Hematopoietic multipotent progenitor cell treated with erythropoietin and hydrocortisone succinate and interleukin-3 and kit ligand, for 17 days (in vitro differentiated cells): ENCODE results near the gene ERAL1.
A peak's percentile ranks its signal among the peaks of the same experiment; 100 is the strongest.
"Not testable (repeated sequence)": the region's sequence is repeated elsewhere in the genome, so short reads cannot be mapped to it uniquely, and the experiment has no call there.

Experiments
- DNase-seq: peaks from one replicate; pipeline ENCODE4 v3.0.0-alpha.2; 2015; ENCODE audit warnings: low spot score

The ERAL1 gene

GRCh38 chr17:28854457-28855335 lies at the start of gene ERAL1:
ERAL1 (plus strand) TSS chr17:28855016; CDS start chr17:28855035, 19 bp downstream.
- DNase-seq: peak; percentile 76

GRCh38 chr17:28807925-28808634 lies 46.7 kb upstream of the ERAL1 start:
- DNase-seq: no peak

GRCh38 chr17:28810437-28810836 lies 44.4 kb upstream of the ERAL1 start:
- DNase-seq: no peak

GRCh38 chr17:28811651-28812090 lies 43.1 kb upstream of the ERAL1 start:
- no peak for DNase-seq

GRCh38 chr17:28812091-28812747 lies 42.6 kb upstream of the ERAL1 start:
- DNase-seq: peak; percentile 88

GRCh38 chr17:28812748-28813377 lies 42.0 kb upstream of the ERAL1 start:
- DNase-seq: no peak

- DNase-seq: no peak
Measured at GRCh38 chr17:28816540-28816939, 38.3 kb upstream of the ERAL1 start.

- DNase-seq: no peak
Measured at GRCh38 chr17:28818819-28819221, 36.0 kb upstream of the ERAL1 start.

GRCh38 chr17:28819582-28819981 lies 35.2 kb upstream of the ERAL1 start:
- no peak for DNase-seq

GRCh38 chr17:28827672-28828071 lies 27.1 kb upstream of the ERAL1 start:
- DNase-seq: no peak

- DNase-seq: no peak
Measured at GRCh38 chr17:28828294-28829040, 26.3 kb upstream of the ERAL1 start.

- DNase-seq: no peak
Measured at GRCh38 chr17:28834420-28834819, 20.4 kb upstream of the ERAL1 start.

GRCh38 chr17:28836541-28836940 lies 18.3 kb upstream of the ERAL1 start:
- not testable (repeated sequence) for DNase-seq

- DNase-seq: no peak
Measured at GRCh38 chr17:28839221-28839620, 15.6 kb upstream of the ERAL1 start.

GRCh38 chr17:28841901-28842281 lies 12.9 kb upstream of the ERAL1 start:
- peak; percentile 60 for DNase-seq

GRCh38 chr17:28842282-28843012 lies 12.4 kb upstream of the ERAL1 start, which contains the start of gene FAM222B:
FAM222B (minus strand) TSS chr17:28842790; CDS start chr17:28766667, 76,123 bp downstream.
- peak; percentile 81 for DNase-seq

GRCh38 chr17:28843816-28844148 lies 11.0 kb upstream of the ERAL1 start:
- peak; percentile 58 for DNase-seq

- peak; percentile 55 for DNase-seq
Measured at GRCh38 chr17:28846231-28846630, 8.6 kb upstream of the ERAL1 start.

GRCh38 chr17:28846699-28847098 lies 8.1 kb upstream of the ERAL1 start:
- DNase-seq: peak; percentile 36

- DNase-seq: peak; percentile 82
Measured at GRCh38 chr17:28848667-28849066, 6.1 kb upstream of the ERAL1 start.

GRCh38 chr17:28849281-28849680 lies 5.5 kb upstream of the ERAL1 start:
- peak; percentile 72 for DNase-seq
